Suprapubic skin (tissue), 4 donors: ENCODE measurements around the gene RTTN.

Experiments
- POLR2A ChIP-seq, 2 donors: fragments of 450-650 bp; IDR thresholded peaks; one replicate each; pipeline ENCODE4 v1.6.1; 2017; ENCODE audit warnings: antibody characterized with exemption in 2 of 2, mild to moderate bottlenecking in 2 of 2, moderate library complexity in 2 of 2
- POLR2AphosphoS5 ChIP-seq, 3 donors: sonication (generic); formaldehyde crosslinking; IDR thresholded peaks; one replicate each; pipeline ENCODE4 v1.6.1; 2017; ENCODE audit warnings: antibody characterized with exemption in 3 of 3

DNA sequence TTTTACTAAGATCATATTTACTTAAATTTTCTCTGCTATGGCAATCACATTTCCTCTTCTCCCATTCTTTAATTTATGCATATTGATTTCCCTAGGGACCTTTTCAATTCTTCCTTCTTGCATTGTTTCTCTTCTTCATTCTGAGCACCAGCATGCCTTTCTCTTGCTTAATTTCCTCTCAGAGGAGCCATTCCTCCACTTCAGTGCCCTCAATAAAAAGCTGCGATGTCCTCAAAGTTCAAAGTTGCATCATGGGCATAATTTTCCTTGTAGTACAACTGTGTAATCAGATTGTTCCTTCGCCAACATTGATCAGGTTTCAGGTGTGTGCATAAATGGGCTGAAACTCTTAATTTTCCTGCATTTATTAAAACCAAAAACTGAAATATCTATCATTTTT, 236.0 kb downstream of the RTTN start:
- TF ChIP-seq POLR2AphosphoS5 (IDR thresholded peaks at IDR 0.05) = no peak
- TF ChIP-seq POLR2A (IDR thresholded peaks at IDR 0.05) = no peak
